ENCODE measurements around the gene SPAG16. TPM values are rescaled to one million over a fixed set of nuclear protein-coding genes. Genes with fewer than 3 reads are reported as not detected.

The SPAG16 gene
- total RNA-seq, 2 donors from 2014 or later, result 5.0 to 10.4 TPM

DNA sequence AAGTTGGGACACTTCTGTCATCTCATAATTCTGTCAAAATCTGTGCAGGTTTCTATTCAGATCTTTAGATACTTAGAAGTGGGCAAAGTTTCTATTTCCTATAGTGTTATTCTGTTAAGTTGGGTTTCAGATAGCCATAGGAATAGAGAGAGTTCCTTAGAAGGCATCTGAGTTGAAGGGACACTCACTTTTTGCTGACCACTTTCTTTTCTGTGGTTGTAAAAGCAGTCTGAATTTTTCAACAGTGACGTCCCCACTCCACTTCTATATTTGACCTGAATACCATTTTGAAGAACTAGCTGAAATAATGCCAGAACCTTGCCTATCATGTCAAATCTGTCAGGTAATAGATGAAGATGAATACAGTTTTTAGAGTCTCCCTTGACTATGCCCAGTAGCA, 267.3 kb downstream of the SPAG16 start:
- no peaks in the 10 kb centered on the region for H3K36me3 Mint-ChIP-seq
- ATAC-seq, result no peak
- no peak for DNase-seq (ENCODE audit: low spot score in 2 of 2)
- peaks cover 0 to 13% of the 10 kb centered on the region in 2 donors for H3K9me3 Mint-ChIP-seq
- H3K27ac Mint-ChIP-seq, result no peak overlapping the region

DNA sequence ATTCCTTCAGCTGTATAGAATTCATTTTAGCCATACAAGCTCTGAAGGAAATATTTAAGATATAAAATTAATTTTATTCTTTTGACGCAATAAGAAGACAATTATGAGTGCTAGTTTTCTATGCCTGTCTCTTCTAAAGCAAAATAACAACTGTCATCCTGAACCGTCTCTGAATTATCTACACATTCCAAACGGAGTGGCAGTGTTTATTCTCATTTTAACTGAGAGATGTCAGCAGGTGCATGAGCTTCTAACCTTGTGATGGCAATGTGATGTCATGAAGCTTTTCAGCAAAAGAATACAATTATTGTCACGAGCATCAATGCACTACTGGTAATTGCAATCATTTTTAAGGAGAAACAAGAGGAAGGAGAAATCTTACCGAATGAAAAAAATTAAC, 274.8 kb downstream of the SPAG16 start:
- Mint-ChIP-seq H3K36me3 (no peaks in the 10 kb centered on the region), H3K27ac (no peak overlapping the region), H3K9me3 (peaks cover 7 to 18% of the 10 kb centered on the region in 2 donors)
- DNase-seq (ENCODE audit: low spot score in 2 of 2), result no peak
- no peak for ATAC-seq

DNA sequence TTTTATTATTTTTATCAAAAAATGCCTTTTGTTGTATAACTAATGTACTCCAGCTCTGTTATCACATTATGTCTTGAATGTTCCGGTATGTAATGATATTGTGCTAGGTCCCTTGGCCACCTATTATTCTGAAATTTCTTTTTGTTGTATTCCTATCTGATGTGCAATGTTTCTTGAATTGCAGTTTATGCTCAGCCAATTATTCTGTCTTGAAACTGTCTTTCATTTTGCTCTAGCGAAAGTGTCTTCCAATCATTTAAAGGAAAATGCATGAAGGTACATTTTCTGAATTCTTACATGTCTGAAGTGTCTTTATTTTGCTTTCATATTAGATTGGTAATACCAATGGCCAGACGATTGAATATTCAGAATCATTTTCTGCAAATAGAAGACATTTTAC, 277.5 kb downstream of the SPAG16 start:
- ATAC-seq (no peak), DNase-seq (ENCODE audit: low spot score in 2 of 2) (no peak)
- H3K9me3 Mint-ChIP-seq, result peaks cover 13 to 17% of the 10 kb centered on the region in 2 donors
- H3K27ac Mint-ChIP-seq, result no peak overlapping the region
- no peaks in the 10 kb centered on the region for H3K36me3 Mint-ChIP-seq

DNA sequence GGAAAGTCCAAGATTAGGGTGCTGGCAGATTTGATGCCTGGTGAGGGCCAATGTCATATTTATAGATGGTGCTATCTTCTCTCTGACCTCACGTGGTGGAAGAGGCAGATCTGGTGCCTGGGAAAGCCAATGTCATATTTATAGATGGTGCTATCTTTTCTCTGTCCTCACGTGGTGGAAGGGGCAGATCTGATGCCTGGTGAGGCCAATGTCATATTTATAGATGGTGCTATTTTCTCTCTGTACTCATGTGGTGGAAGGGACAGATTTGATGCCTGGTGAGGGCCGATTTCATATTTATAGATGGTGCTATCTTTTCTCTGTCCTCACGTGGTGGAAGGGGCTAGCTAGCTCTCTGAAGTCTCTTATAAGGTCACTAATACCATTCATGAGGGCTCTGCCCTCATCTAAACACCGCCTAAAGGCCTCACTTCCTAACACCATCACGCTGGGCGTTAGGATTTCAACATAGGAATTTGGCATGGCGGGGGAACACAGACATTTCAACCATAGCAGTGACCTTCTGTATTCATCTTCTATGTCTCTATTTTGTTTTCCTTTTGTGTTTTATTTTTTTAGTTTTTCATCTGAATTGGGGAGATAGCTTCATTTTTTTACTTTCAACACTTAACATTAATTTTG, 278.4 kb downstream of the SPAG16 start:
- Mint-ChIP-seq H3K27ac (no peak overlapping the region), H3K9me3 (peaks cover 13 to 17% of the 10 kb centered on the region in 2 donors), H3K36me3 (no peaks in the 10 kb centered on the region)
- ATAC-seq, result no peak
- no peak for DNase-seq (ENCODE audit: low spot score in 2 of 2)

DNA sequence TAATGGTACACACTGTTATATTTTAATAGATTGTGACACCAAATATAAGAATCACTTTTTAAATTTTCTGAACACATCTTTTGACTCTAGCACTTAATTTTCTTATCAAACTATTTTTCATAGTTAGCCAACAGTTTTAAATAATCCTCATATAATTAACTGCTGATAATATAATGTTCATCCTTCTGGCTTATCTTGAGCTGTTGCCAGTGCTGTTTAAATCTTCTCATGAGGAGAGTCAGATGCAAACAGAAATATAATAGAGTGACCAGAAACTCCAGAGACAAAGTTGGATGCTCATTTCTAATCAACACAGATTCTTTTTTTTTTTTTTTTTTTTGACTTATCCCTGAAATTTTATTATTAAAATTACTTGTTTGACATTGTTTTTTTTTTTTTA, 282.6 kb downstream of the SPAG16 start:
- H3K36me3 Mint-ChIP-seq, result no peaks in the 10 kb centered on the region
- H3K27ac Mint-ChIP-seq, result no peak overlapping the region
- no peak for DNase-seq (ENCODE audit: low spot score in 2 of 2)
- ATAC-seq, result no peak
- peaks cover 8 to 17% of the 10 kb centered on the region in 2 donors for H3K9me3 Mint-ChIP-seq

DNA sequence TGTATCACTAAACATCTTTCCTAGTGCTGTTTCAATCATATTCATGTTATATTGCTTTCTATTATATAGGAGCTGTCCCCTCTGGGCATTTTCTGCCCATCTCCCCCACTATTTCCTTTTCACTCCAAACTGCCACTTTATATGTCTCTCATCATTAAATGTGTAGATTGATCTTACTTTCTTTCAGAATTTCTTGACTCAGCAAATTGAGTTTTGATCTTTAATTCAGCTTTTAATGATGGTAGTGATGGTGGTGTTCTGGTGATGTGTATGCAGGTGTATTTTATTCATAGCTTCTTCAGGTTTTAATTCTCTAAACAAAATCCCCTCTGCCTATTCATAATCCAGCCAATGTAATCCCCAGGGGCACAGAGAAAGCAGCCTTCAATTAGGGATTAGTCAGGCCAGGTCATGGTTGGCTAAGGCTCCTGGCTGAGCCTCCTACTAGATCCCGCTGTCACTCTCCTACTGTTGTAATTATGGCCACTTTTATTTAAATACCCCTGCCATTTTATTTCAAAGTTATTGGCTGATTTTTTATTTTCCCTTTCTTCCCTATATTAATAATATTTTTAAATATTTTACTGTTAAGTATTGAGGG, 325.4 kb downstream of the SPAG16 start:
- Mint-ChIP-seq H3K27ac (no peak overlapping the region), H3K9me3 (peaks cover 0 to 6% of the 10 kb centered on the region in 2 donors), H3K36me3 (no peaks in the 10 kb centered on the region)
- ATAC-seq (no peak), DNase-seq (ENCODE audit: low spot score in 2 of 2) (no peak)

DNA sequence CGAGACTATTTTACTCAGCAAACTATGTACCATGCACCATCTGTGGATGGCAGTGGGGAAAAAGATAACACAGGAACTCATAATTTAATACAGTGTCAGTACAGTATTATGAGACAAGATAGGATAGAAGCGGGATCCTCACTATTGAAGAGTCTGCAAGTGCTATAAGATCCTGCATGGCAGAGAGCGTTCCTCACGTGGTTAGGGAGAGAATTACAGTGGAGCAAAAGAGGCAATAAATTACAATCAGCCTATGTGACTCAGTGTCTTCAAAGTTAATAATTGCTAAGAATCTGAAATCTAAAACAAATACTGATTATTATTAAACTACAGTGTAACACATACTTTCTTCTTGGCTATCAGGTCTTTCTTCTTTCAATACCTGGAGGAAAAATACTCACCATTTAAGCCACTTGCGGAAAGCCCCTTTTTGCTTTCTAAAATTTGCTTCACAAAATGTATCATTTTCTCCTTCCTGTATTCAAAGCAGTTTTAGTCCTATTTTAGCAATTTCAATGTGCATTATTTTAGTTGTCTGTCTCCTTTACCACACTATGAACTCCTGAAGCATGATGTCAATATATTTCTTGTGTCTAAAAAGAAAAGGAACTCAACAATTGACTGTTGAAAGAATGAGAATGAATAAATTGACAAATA, 342.9 kb downstream of the SPAG16 start:
- no peak overlapping the region for H3K27ac Mint-ChIP-seq
- no peak for ATAC-seq

DNA sequence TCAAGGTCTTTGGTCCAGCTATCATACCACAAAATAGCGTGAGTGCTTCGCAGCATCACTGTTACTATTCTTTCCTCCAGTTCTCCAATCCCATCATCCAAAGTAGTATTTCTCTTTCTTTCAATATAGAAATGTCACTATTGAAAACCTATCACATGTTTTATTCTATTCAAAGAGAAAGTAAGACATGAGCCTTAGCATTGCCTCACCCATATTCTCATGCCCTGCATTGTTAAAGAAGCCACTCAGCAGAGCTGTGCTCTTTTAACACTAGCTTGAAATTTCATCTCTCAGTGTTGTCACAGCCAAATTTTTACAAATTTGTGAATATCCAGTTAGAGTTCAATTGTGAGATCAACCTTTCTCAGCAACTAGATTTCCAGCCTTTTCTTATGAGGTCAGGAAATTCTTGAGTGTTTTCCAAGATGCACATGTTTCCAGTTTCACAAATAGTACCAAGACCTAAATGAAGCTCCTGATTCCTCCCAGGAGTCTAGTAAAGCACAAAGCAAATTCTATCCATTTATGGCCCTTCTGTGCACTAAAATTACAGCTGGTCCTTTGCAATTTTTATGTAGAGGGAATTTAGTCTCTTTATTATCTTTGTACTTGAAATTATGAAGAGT, 343.7 kb downstream of the SPAG16 start:
- no peak for ATAC-seq
- DNase-seq (ENCODE audit: low spot score in 2 of 2), result no peak
- H3K9me3 Mint-ChIP-seq, result peaks cover 5 to 8% of the 10 kb centered on the region in 2 donors
- no peak overlapping the region for H3K27ac Mint-ChIP-seq
- peaks cover 0 to 2% of the 10 kb centered on the region in 2 donors for H3K36me3 Mint-ChIP-seq

More for the DNA sequence above, 342.9 kb downstream of the SPAG16 start:
- Mint-ChIP-seq H3K9me3 (peaks cover under 1 to 3% of the 10 kb centered on the region in 2 donors), H3K36me3 (no peaks in the 10 kb centered on the region)
- DNase-seq (ENCODE audit: low spot score in 2 of 2), result no peak

DNA sequence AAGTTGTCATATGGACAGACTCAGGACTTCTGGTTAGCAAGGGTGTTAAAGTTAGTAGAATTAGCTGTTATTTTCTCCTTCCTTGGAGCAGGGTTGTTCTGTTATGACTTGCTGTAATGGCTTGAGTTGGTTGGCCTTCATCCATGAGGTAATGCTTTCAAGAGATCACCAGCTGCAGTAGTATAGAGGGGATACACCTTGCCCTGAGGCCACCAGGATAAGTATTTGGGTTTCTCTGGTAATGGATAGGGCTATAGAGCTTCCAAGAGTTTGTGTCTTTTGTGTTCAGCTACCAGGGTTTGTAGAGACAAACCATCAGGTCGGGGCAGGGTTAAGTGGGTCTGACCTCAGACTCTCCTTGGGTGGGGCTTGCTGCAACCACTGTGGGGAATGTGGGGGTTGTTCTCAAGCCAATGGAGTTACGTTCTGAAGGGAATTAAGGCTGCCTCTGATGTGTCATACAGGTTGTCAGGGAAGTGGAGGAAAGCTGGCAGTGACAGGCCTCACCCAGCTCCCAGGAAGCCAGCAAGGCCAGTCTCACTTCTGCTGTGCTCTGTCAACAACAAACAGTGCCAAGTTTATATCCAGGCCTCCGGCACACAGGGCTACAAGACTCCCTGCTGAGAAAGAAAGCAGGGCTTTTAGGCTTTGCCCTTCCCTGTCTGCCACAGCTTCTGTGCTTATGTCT, 356.6 kb downstream of the SPAG16 start:
- Mint-ChIP-seq H3K36me3 (no peaks in the 10 kb centered on the region), H3K27ac (no peak overlapping the region), H3K9me3 (peaks cover 10 to 17% of the 10 kb centered on the region in 2 donors)
- ATAC-seq (no peak), DNase-seq (ENCODE audit: low spot score in 2 of 2) (no peak)

DNA sequence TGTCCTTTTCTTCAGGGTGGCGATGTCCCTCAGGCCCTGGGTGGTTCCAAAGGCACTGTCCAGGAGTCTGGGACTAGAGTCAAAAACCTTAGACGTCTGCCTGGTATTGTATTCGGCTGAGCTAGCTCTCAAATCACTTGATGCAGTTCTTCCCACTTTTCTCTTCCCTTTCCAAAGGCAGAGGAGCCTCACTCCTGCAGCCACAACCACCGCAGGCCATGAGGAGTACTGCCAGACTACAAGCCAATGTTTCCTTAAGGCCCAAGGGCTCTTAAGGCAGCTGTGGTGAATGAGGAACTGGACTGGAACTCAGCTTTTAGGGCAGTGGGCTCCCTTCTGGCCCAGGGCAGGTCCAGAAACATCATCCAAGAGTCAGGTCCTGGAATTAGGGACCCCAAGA, 360.7 kb downstream of the SPAG16 start:
- no peak overlapping the region for H3K27ac Mint-ChIP-seq
- ATAC-seq (no peak), DNase-seq (ENCODE audit: low spot score in 2 of 2) (no peak)
- H3K36me3 Mint-ChIP-seq, result no peaks in the 10 kb centered on the region
- peaks cover 5 to 12% of the 10 kb centered on the region in 2 donors for H3K9me3 Mint-ChIP-seq

DNA sequence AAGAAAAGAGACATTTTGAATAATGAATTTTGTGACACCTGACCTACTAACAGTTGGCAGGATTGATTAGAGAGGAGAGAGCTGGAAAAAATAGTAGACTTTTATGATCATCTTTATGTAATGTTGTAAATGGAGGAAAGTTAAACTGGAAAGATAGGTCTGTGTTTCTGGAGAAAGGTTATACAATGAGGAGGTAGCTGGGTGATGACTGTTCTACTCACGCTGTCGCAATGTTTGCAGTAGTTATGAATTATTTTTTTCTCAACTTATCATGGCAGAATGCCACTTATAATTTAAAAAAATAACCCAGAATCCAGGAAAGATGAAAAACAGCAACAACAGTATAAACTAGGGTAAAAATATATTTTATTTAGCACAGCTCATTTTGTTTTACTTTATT, 364.9 kb downstream of the SPAG16 start:
- Mint-ChIP-seq H3K27ac (no peak overlapping the region), H3K9me3 (peaks cover 0 to 6% of the 10 kb centered on the region in 2 donors), H3K36me3 (no peaks in the 10 kb centered on the region)
- ATAC-seq (no peak), DNase-seq (ENCODE audit: low spot score in 2 of 2) (no peak)

DNA sequence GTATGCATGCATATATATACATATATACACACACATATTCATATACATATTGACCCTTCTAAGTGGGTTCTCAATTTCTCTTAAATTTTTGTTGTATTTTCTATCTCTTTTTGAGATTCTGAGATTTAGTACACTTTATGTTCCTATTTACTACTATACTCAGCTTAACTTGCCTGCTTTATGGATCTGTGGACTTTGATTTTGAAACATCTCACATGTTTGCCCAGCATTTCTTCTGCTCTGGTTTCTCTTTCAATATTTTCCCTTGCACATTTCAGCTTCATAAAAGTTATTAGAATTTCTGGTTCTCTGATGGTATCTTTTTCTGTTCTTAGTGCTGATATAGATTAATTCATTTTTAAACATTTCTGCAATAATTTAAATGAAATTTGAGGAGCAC, 380.6 kb downstream of the SPAG16 start:
- DNase-seq (ENCODE audit: low spot score in 2 of 2) (no peak), ATAC-seq (no peak)
- no peaks in the 10 kb centered on the region for H3K36me3 Mint-ChIP-seq
- H3K9me3 Mint-ChIP-seq, result peaks cover 0 to 6% of the 10 kb centered on the region in 2 donors
- H3K27ac Mint-ChIP-seq, result no peak overlapping the region

DNA sequence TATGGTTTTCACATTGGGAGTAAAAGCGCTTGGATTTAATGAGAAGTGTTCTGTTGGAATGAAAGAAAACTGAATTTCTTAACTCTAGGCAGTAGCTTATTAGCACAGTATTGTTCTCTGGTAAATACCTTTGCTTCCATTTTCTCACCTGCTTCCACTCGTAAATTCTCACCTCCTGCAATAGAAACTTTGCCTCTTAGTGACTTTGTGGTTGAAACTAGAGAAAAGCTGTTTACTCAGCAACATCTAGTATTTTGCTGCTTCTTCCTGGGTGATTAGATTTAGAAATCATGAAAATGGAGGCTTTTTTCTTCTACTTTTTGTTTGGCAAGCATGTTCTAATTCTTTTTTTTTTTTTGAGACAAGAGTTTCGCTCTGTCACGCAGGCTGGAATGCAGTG, 385.4 kb downstream of the SPAG16 start:
- Mint-ChIP-seq H3K27ac (peak overlapping the region in 1 of 2 donors; percentile 22), H3K36me3 (no peaks in the 10 kb centered on the region), H3K9me3 (peaks cover 5 to 9% of the 10 kb centered on the region in 2 donors)
- DNase-seq (ENCODE audit: low spot score in 2 of 2) (no peak), ATAC-seq (no peak)

DNA sequence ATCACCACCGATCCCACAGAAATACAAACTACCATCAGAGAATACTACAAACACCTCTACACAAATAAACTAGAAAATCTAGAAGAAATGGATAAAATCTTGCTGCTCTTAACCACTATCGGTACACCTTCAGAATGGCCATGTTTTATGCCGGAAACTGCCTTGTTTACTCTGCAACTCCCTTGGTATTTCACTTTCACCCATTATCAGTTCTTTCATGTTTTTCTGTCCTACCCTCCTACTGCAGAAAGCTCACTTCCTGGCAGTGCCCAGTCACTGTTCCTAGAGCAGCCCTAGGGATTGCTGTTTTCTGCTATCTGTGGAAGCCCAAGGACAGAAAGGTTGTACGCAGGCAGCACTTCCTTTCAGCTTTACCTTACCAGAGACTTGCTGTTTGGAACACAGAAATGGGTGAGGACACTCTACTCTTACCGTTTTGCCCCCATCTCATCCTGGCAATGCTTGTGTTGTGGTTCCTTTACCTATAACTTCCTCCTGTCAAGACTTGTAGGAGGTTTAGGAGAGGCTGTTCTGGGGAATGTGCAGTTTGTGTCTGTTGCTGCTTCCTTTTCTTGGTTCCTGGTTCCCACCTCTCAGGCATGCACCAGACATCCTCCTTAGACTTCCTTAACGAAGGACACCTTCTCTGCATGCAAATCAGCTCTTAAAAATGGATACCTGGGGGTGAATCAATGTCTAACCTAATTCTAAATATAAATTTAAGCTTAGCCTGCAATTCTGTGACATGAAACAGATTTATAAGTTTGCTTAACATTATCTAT, 394.4 kb downstream of the SPAG16 start:
- DNase-seq (ENCODE audit: low spot score in 2 of 2), result no peak
- peaks cover 0 to 3% of the 10 kb centered on the region in 2 donors for H3K9me3 Mint-ChIP-seq
- ATAC-seq, result no peak
- H3K36me3 Mint-ChIP-seq, result no peaks in the 10 kb centered on the region
- H3K27ac Mint-ChIP-seq, result no peak overlapping the region

DNA sequence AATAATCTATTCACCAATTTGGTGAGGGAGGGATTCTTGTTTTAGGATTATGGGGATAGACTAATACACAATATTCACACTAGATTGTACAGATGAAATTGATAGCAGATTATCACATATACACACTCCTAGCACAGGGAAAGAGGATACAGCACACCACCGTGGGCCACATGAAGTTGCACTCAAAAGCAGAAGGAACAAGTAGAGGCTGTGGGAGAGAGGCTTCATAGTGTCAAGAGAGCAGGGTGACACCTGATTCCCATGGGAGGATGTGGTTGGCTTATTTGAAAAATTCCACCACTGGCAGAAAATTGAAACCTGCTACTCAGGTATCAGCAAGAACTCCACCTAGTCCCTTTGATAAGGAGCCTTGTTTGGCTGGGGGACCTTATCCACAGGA, 395.6 kb downstream of the SPAG16 start:
- no peaks in the 10 kb centered on the region for H3K36me3 Mint-ChIP-seq
- peaks cover 3% of the 10 kb centered on the region in 2 donors for H3K9me3 Mint-ChIP-seq
- DNase-seq (ENCODE audit: low spot score in 2 of 2), result no peak
- no peak overlapping the region for H3K27ac Mint-ChIP-seq
- ATAC-seq, result no peak

DNA sequence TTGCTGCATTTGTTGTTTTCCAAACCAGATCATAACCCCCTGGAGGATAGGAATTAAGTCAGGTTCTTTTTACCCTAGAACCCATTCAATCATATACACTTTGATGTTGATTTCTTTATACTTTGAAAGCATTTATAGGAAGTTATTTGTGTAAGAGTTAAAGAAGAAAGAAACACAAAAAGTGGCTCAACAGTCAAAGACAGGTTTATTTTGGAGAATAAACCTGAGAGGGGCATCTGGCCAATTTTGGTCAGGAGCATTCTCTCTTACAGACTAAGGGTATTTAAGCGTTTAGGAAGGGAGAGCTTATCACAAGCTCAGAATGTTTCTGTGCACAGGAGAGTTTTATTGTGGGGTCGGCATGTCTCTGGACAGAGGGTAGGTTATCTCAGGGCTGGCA, 398.0 kb downstream of the SPAG16 start:
- ATAC-seq (no peak), DNase-seq (ENCODE audit: low spot score in 2 of 2) (no peak)
- Mint-ChIP-seq H3K9me3 (peaks cover 0 to 4% of the 10 kb centered on the region in 2 donors), H3K27ac (no peak overlapping the region), H3K36me3 (no peaks in the 10 kb centered on the region)

All from activated naive CD4-positive, alpha-beta T cell treated with anti-CD3 and anti-CD28 coated beads, Interleukin-2, amount 50 U/mL, for 72 hours (primary cell).